Stimulated activated naive CD8-positive, alpha-beta T cell treated with anti-CD3 and anti-CD28 coated beads, Interleukin-15, Interleukin-2, amounts not matched to agents 100 U/mL and 50 U/mL, for 24 hours (primary cell): ENCODE measurements around the gene HPSE.
"Not testable (repeated sequence)": the region's sequence is repeated elsewhere in the genome, so short reads cannot be mapped to it uniquely, and the experiment has no call there.

Source experiments
- ATAC-seq: fragments of 150-1000 bp; cut with Tn5 transposase; one replicate; pipeline ENCODE4 v1.10.0; 2021
- DNase-seq: peaks from one replicate; pipeline ENCODE4 v3.0.0; 2021

HPSE gene

GRCh38 chr4:83283181-83283580, 51.5 kb downstream of the HPSE start:
- ATAC-seq (no peak), DNase-seq (no peak)

- no peak for ATAC-seq
Measured at GRCh38 chr4:83282049-83282535, 52.6 kb downstream of the HPSE start.

GRCh38 chr4:83281307-83281706, 53.3 kb downstream of the HPSE start:
- DNase-seq, result no peak
- no peak for ATAC-seq

More at GRCh38 chr4:83282049-83282535, 52.6 kb downstream of the HPSE start:
- DNase-seq, result peak; percentile 66

- ATAC-seq, result peak; percentile 74
- DNase-seq, result no peak
Measured at GRCh38 chr4:83276299-83277040, 58.2 kb downstream of the HPSE start.

GRCh38 chr4:83273926-83274325, 60.7 kb downstream of the HPSE start:
- ATAC-seq, DNase-seq: not testable (repeated sequence)

- DNase-seq (no peak), ATAC-seq (no peak)
Measured at GRCh38 chr4:83272900-83273299, 61.7 kb downstream of the HPSE start.

- ATAC-seq (no peak), DNase-seq (no peak)
Measured at GRCh38 chr4:83269256-83269655, 65.4 kb downstream of the HPSE start.

GRCh38 chr4:83268491-83268890, 66.2 kb downstream of the HPSE start:
- DNase-seq, result no peak
- ATAC-seq, result no peak

- peak; percentile 24 for ATAC-seq
Measured at GRCh38 chr4:83267830-83268475, 66.7 kb downstream of the HPSE start.

GRCh38 chr4:83267121-83267829, 67.4 kb downstream of the HPSE start:
- no peak for DNase-seq
- peak; percentile 50 for ATAC-seq

More at GRCh38 chr4:83267830-83268475, 66.7 kb downstream of the HPSE start:
- DNase-seq, result no peak

GRCh38 chr4:83266689-83267088, 68.0 kb downstream of the HPSE start:
- ATAC-seq, result peak; percentile 50
- no peak for DNase-seq

GRCh38 chr4:83263106-83263505, 71.5 kb downstream of the HPSE start:
- no peak for DNase-seq
- no peak for ATAC-seq

- DNase-seq, result no peak
- ATAC-seq, result no peak
Measured at GRCh38 chr4:83262682-83263081, 72.0 kb downstream of the HPSE start.

- ATAC-seq (no peak), DNase-seq (no peak)
Measured at GRCh38 chr4:83261307-83261706, 73.3 kb downstream of the HPSE start.

GRCh38 chr4:83259586-83259985, 75.1 kb downstream of the HPSE start:
- no peak for ATAC-seq
- DNase-seq, result no peak

- ATAC-seq, result no peak
- no peak for DNase-seq
Measured at GRCh38 chr4:83258461-83258860, 76.2 kb downstream of the HPSE start.

- DNase-seq (no peak), ATAC-seq (no peak)
Measured at GRCh38 chr4:83257811-83258210, 76.8 kb downstream of the HPSE start.

- ATAC-seq, result no peak
- no peak for DNase-seq
Measured at GRCh38 chr4:83255584-83255983, 79.1 kb downstream of the HPSE start.

- DNase-seq, result peak; percentile 74
- ATAC-seq, result peak; percentile 81
Measured at GRCh38 chr4:83252782-83253405, 81.8 kb downstream of the HPSE start.

GRCh38 chr4:83251447-83251830, 83.2 kb downstream of the HPSE start:
- ATAC-seq, result no peak
- no peak for DNase-seq

- DNase-seq (no peak), ATAC-seq (no peak)
Measured at GRCh38 chr4:83250687-83251446, 83.8 kb downstream of the HPSE start.

- DNase-seq, result no peak
- no peak for ATAC-seq
Measured at GRCh38 chr4:83248486-83248885, 86.2 kb downstream of the HPSE start.
